Activated CD4-positive, alpha-beta memory T cell treated with anti-CD3 and anti-CD28 coated beads for 36 hours (primary cell): Measurements from ENCODE around the gene THADA. TPM values are rescaled to one million over a fixed set of nuclear protein-coding genes. Genes with fewer than 3 reads are reported as not detected.

Source experiments
- CTCF ChIA-PET: fragments of 350-600 bp; sonication (Branson Sonifier 250); formaldehyde crosslinking; loops from one replicate; lab custom pipeline; 2021; ENCODE audit warnings: antibody characterized with exemption, inconsistent platforms; lab: Charles Lee
- POLR2A ChIA-PET: fragments of 350-600 bp; sonication (Branson Sonifier 250); formaldehyde crosslinking; loops from one replicate; lab custom pipeline; 2021; ENCODE audit warnings: antibody characterized with exemption; lab: Charles Lee
- DNase-seq: peaks from one replicate; pipeline ENCODE4 v3.0.0-alpha.2; 2020
- H3K27ac Mint-ChIP-seq: one replicate; pipeline ENCODE4 v1.8.0; 2021; ENCODE audit warnings: mixed read lengths
- H3K27me3 Mint-ChIP-seq: one replicate; pipeline ENCODE4 v1.8.0; 2021; ENCODE audit warnings: mixed read lengths
- H3K36me3 Mint-ChIP-seq: one replicate; pipeline ENCODE4 v1.8.0; 2021; ENCODE audit warnings: mixed read lengths
- H3K4me1 Mint-ChIP-seq: one replicate; pipeline ENCODE4 v1.8.0; 2021; ENCODE audit warnings: low read depth, mixed read lengths
- H3K4me3 Mint-ChIP-seq: one replicate; pipeline ENCODE4 v1.8.0; 2021; ENCODE audit warnings: mild to moderate bottlenecking, mixed read lengths
- H3K9me3 Mint-ChIP-seq: one replicate; pipeline ENCODE4 v1.8.0; 2021; ENCODE audit warnings: mixed read lengths
- intact Hi-C: fragments of 100-400 bp; cut with micrococcal nuclease; formaldehyde crosslinking; loops from one replicate; pipeline ENCODE4 v1.15.1; 2023
- total RNA-seq, 2 experiments: library from RNA; stranded (reverse); gene quantifications; one replicate each; pipeline ENCODE4 v1.2.3, GENCODE V29; 2021

THADA gene
- total RNA-seq, 2 experiments from 2014 or later, result 39.0 to 46.6 TPM

DNA sequence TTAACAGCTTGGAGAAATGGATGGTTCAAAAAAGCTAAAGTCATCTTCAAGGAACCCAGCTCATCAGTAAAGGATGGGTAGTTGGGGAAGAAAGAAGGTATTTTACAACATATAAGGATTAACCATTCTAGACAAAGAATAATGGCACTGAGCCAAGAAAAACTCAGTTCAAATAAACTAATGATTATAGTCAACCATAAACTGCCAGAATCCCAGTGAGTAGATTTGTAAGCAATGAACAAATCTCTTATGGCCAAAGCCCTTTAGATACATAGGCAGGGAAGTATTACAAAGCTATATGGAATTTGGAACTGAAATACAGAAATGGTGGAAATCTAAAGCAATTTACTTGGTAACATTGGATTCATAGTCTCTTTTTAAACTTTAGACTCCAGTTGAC is 277.0 kb downstream of the THADA start:
- ChIA-PET CTCF (interaction anchor here (0.6 to 1.1 kb wide), 3 partner anchors 133 to 286 kb away, joined by 3 to 4 read pairs (median 4); no protein-coding TSS in a partner anchor), POLR2A (interaction anchor here (0.8 kb wide), 1 partner anchor 25 kb away, joined by 3 read pairs; no protein-coding TSS in a partner anchor)
- intact Hi-C loops, result no loop called here
- no peak overlapping the region for H3K27ac Mint-ChIP-seq
- no peaks in the 10 kb centered on the region for H3K27me3 Mint-ChIP-seq
- no peak for DNase-seq
- peaks cover 16% of the 10 kb centered on the region for H3K36me3 Mint-ChIP-seq
- H3K9me3 Mint-ChIP-seq, result no peaks in the 10 kb centered on the region
- no peak overlapping the region for H3K4me3 Mint-ChIP-seq
- H3K4me1 Mint-ChIP-seq, result peaks cover 14% of the 10 kb centered on the region

DNA sequence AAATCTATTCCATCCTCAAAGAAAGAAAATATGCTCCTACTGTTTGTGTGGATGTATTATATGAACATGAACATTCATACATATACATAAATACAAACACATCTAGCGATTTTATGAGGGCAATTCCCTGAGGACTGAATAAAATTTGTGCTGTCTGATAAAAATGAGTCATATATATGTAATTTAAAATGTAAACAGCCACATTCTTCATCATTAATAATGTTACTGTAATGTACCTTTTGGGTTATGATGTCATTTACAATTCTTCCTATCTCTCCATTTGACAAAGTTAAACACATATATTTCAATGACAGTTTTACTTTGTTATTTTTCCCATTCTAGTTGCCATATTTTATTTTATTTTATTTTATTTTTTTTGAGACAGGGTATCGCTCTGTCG is 278.2 kb downstream of the THADA start:
- DNase-seq, result no peak
- peaks cover 14% of the 10 kb centered on the region for H3K4me1 Mint-ChIP-seq
- no peak overlapping the region for H3K27ac Mint-ChIP-seq
- no peak overlapping the region for H3K4me3 Mint-ChIP-seq
- no peaks in the 10 kb centered on the region for H3K27me3 Mint-ChIP-seq
- intact Hi-C loops, result no loop called here
- peaks cover 14% of the 10 kb centered on the region for H3K36me3 Mint-ChIP-seq
- ChIA-PET POLR2A (no interaction called here), CTCF (no interaction called here)
- H3K9me3 Mint-ChIP-seq, result no peaks in the 10 kb centered on the region

DNA sequence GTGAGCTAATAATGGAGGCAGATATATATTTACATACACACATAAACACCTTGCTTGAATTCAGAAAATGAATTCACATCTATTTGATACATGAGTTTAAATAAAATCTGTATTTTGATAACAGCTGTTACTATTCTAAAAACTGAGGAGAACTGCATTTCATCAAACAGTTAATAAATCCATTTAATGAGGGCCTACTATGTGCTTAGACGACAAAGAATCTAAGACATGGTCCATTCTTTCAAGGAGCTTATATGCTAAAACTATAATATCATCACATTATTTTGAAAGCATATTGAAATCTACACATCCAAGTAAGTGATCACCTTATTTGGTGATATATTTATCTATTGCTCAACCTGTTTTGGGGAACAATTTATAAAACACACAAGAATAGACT is 278.6 kb downstream of the THADA start:
- H3K4me3 Mint-ChIP-seq, result no peak overlapping the region
- no peak overlapping the region for H3K27ac Mint-ChIP-seq
- CTCF ChIA-PET, result no interaction called here
- POLR2A ChIA-PET, result no interaction called here
- no peaks in the 10 kb centered on the region for H3K27me3 Mint-ChIP-seq
- H3K4me1 Mint-ChIP-seq, result peaks cover 14% of the 10 kb centered on the region
- intact Hi-C loops, result no loop called here
- peaks cover 14% of the 10 kb centered on the region for H3K36me3 Mint-ChIP-seq
- H3K9me3 Mint-ChIP-seq, result no peaks in the 10 kb centered on the region
- DNase-seq, result no peak

DNA sequence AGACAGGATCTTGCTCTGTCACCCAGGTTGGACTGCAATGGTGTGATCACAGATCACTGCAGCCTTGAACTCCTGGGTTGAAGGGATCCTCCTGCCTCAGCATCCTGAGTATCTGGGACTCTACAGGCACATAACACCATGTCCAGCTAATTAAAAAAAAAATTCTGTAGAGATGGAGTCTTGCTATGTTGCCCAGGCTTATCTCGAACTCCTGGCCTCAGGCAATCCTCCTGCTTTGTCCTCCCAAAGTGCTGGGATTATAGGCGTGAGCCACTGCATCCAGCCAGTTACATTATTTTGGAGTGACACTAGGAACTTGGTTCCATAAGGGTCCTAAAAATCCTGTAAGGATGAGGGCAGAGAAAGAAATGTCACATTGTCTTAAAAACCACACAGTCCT is 280.4 kb downstream of the THADA start:
- DNase-seq, result no peak
- H3K4me1 Mint-ChIP-seq, result peaks cover 14% of the 10 kb centered on the region
- ChIA-PET CTCF (no interaction called here), POLR2A (no interaction called here)
- H3K9me3 Mint-ChIP-seq, result no peaks in the 10 kb centered on the region
- intact Hi-C loops, result no loop called here
- H3K27me3 Mint-ChIP-seq, result no peaks in the 10 kb centered on the region
- no peak overlapping the region for H3K27ac Mint-ChIP-seq
- no peak overlapping the region for H3K4me3 Mint-ChIP-seq
- H3K36me3 Mint-ChIP-seq, result peaks cover 19% of the 10 kb centered on the region

DNA sequence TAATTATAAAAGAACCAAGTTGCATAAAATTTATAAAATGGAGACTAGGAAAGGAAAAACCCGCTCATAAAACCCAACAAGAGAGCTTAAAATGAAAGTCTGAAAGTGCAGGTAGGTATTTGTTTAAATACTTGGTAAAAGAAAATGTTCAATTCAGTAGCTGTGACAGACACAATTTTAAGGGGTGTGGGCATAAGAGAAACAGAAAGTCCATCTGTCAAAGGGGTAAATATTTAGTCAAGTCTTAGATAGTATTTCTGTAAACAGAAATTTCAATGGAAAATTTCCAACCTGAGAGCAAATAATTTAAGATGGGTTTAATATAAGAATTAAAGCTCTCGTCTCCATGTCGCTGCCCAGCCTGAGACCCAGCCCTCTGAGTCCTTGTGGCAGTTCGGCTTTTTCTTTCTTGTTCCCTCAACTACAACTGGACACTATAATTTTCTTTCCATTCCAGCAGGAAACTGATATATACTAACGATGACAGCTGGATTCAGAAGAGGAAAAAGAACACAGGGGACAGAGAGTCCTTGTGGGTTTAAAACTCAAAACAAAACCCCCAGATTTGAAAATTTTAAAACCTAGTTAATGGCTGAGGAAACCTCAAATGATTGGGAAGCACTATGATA is 281.4 kb downstream of the THADA start:
- no peak overlapping the region for H3K4me3 Mint-ChIP-seq
- peaks cover 14% of the 10 kb centered on the region for H3K4me1 Mint-ChIP-seq

DNA sequence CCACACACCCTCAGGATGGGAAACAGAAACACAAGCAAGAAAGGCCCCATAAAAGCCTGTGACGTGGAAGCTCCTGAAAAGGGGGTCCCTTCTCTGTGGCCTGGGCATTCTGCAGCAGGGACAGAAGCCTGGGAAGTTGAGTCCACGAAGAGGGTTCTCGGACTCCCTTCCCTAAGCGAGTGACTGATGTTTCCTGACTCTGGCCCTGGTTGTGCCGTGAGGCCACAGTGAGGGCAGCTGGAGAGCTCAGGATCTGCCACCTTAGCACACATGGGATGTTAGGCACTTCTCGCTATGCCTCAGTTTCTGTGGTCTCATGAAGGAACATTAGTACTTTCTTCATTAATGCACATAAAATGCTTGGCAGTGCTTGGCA is 282.2 kb downstream of the THADA start:
- no peak for DNase-seq
- ChIA-PET POLR2A (no interaction called here), CTCF (interaction anchor here (1.4 kb wide), 1 partner anchor 171 kb away, joined by 4 read pairs; no protein-coding TSS in a partner anchor)
- H3K4me3 Mint-ChIP-seq, result no peak overlapping the region
- H3K9me3 Mint-ChIP-seq, result no peaks in the 10 kb centered on the region
- no peak overlapping the region for H3K27ac Mint-ChIP-seq
- H3K36me3 Mint-ChIP-seq, result peaks cover 14% of the 10 kb centered on the region
- H3K4me1 Mint-ChIP-seq, result peaks cover 14% of the 10 kb centered on the region
- no peaks in the 10 kb centered on the region for H3K27me3 Mint-ChIP-seq
- intact Hi-C loops, result no loop called here

More for the DNA sequence above, 281.4 kb downstream of the THADA start:
- Mint-ChIP-seq H3K9me3 (no peaks in the 10 kb centered on the region), H3K27ac (no peak overlapping the region), H3K36me3 (peaks cover 14% of the 10 kb centered on the region), H3K27me3 (no peaks in the 10 kb centered on the region)
- intact Hi-C loops, result no loop called here
- ChIA-PET CTCF (interaction anchor here (1.4 kb wide), 1 partner anchor 170 kb away, joined by 4 read pairs; no protein-coding TSS in a partner anchor), POLR2A (no interaction called here)
- no peak for DNase-seq

DNA sequence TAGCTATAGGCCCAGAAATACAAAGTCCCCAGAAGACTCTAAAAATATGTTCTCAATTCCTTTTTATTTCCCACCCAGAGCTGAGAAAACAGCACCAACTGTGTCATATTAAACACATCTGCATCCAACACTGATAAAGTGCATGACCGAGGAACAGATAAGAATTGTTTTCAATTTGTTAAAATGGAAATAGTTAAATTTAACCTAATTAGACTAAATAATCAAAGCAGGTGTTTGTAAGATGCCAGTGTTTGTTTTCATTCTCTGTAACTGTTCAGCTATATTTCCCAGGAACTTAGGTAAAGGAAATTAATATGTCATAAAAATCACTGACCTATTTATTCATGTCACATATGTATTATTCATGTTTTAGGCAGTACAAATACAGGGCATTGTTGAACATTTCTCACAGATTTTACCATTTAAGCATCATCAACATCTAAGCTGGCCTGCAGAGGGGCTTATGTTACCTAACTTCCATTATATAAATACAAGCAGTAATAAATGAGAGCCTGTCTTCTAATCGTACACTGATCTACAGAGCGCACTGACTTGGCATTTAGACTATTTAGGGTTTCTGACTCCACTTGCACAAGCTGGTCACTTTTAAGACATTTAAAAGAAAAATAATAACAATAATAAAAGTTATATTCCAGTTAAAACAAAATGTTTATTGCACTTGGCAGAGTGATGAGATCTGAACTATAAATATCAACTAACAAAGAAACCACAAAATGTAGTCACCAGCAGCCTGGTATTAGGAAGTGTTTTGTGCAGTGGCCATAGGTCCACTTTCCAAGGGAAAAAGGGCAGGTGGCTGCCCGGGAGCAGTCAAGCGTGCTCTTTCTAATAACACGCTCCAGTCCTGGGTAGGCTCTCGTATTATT is 282.8 kb downstream of the THADA start:
- Mint-ChIP-seq H3K36me3 (peaks cover 14% of the 10 kb centered on the region), H3K4me3 (no peak overlapping the region), H3K4me1 (peaks cover 14% of the 10 kb centered on the region), H3K27me3 (no peaks in the 10 kb centered on the region), H3K27ac (no peak overlapping the region), H3K9me3 (no peaks in the 10 kb centered on the region)
- ChIA-PET CTCF (interaction anchor here (0.6 kb wide), 1 partner anchor 118 kb away, joined by 3 read pairs; no protein-coding TSS in a partner anchor), POLR2A (no interaction called here)
- intact Hi-C loops, result no loop called here
- DNase-seq, result no peak

DNA sequence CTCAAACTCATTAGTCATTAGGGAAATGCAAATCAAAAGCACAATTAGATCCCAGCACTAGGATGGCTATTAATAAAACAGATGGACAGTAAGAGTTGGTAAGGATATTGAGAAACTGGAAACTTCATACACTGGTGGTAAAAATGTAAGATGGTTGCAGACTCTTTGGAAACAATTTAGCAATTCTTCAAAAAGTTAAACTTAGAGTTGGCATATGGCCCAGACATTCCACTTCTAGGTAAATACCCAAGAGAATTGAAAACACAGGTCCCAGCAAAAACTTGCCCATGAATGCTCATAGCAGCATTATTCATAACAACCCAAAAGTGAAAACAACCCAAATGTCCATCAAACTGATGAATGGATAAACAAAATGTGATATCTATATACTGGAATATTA is 284.6 kb downstream of the THADA start:
- no peak overlapping the region for H3K27ac Mint-ChIP-seq
- H3K4me1 Mint-ChIP-seq, result peaks cover 14% of the 10 kb centered on the region
- no peak overlapping the region for H3K4me3 Mint-ChIP-seq
- ChIA-PET CTCF (no interaction called here), POLR2A (no interaction called here)
- peaks cover 16% of the 10 kb centered on the region for H3K36me3 Mint-ChIP-seq
- no peaks in the 10 kb centered on the region for H3K9me3 Mint-ChIP-seq
- DNase-seq, result no peak
- intact Hi-C loops, result no loop called here
- H3K27me3 Mint-ChIP-seq, result no peaks in the 10 kb centered on the region

DNA sequence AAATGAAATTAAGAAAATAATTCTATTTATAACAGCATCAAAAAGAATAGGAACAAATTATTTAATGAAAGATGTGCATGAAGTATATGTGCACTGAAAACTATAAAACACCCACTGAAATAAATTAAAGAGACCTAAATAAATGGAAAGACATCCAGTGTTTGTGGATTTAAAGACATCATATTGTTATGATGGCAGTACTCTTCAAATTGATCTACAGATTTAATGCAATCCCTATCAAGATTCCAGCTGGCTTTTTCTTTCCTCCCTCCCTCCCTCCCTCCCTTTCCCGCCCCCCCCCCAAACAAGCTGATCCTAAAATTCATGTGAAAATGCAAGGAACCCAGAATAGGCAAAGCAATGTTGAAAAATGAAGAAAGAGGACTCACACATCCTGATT is 285.9 kb downstream of the THADA start:
- intact Hi-C loops, result no loop called here
- DNase-seq, result no peak
- peaks cover 11% of the 10 kb centered on the region for H3K36me3 Mint-ChIP-seq
- peaks cover 9% of the 10 kb centered on the region for H3K4me1 Mint-ChIP-seq
- H3K4me3 Mint-ChIP-seq, result no peak overlapping the region
- no peaks in the 10 kb centered on the region for H3K9me3 Mint-ChIP-seq
- ChIA-PET CTCF (interaction anchor here (1.2 kb wide), 1 partner anchor 213 kb away, joined by 3 read pairs; no protein-coding TSS in a partner anchor), POLR2A (no interaction called here)
- no peaks in the 10 kb centered on the region for H3K27me3 Mint-ChIP-seq
- no peak overlapping the region for H3K27ac Mint-ChIP-seq

DNA sequence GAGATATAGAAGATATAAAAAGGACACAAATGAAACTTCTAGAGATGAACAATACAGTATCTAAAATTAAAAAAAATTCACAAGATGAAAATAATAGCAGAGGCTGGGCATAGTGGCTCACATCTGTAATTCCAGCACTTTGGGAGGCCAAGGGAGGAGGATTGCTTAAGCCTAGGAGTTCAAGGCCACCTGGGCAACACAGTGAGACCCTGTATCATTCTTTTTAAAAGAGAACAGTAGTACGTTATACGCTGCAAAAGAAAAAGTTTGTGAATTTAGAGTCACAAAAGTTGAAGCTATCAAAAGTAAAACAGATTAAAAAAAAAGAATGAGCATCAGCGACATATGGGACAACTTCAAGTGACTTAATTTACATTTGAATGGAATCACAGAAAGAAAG is 287.9 kb downstream of the THADA start:
- Mint-ChIP-seq H3K4me3 (no peak overlapping the region), H3K9me3 (no peaks in the 10 kb centered on the region), H3K27me3 (no peaks in the 10 kb centered on the region), H3K27ac (no peak overlapping the region), H3K36me3 (peaks cover 15% of the 10 kb centered on the region), H3K4me1 (peaks cover 5% of the 10 kb centered on the region)
- intact Hi-C loops, result no loop called here
- no peak for DNase-seq
- ChIA-PET POLR2A (no interaction called here), CTCF (no interaction called here)

DNA sequence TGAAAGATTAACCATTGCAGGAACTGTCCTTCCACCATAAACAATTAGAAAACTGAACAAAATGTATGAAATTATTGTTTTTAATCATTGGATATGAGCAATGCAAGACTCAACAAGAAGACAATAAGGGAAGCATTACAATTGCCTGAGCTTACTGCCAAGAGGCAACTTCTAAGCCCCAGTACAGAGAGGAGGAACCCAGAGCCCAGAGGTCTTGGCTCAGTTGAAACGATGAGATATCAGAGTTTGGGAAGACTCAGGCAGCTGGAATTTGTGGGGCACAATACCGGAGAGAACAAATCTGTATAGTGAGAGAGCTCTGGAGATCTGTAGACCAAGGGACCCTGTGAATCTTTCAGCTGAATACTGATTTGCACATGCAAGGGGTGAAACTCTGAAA is 288.8 kb downstream of the THADA start:
- no peaks in the 10 kb centered on the region for H3K27me3 Mint-ChIP-seq
- intact Hi-C loops, result no loop called here

DNA sequence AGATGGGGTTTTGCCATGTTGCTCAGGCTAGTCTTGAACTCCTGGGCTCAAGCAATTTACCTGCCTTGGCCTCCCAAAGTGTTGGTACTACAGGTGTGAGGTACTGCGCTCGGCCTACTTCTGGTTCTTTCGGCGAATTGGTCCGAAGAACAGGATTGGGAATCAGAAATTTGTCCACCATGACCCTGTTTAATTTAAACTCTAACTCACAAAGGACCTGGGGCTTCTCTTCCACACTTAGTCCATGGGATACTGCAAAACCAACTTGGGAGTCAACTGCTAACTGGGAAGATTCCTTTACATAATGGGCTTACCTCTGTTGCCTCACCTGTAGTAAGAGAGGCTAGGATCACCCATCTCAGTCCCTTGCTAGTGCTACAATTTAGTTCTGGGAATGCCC is 289.6 kb downstream of the THADA start:
- Mint-ChIP-seq H3K27me3 (no peaks in the 10 kb centered on the region), H3K4me3 (no peak overlapping the region), H3K27ac (no peak overlapping the region), H3K9me3 (no peaks in the 10 kb centered on the region), H3K36me3 (peaks cover 12% of the 10 kb centered on the region), H3K4me1 (peaks cover 5% of the 10 kb centered on the region)
- intact Hi-C loops, result no loop called here
- ChIA-PET POLR2A (no interaction called here), CTCF (no interaction called here)
- DNase-seq, result no peak

More for the DNA sequence above, 288.8 kb downstream of the THADA start:
- Mint-ChIP-seq H3K36me3 (peaks cover 16% of the 10 kb centered on the region), H3K9me3 (no peaks in the 10 kb centered on the region), H3K4me3 (no peak overlapping the region), H3K27ac (no peak overlapping the region), H3K4me1 (peaks cover 5% of the 10 kb centered on the region)
- no peak for DNase-seq
- ChIA-PET POLR2A (no interaction called here), CTCF (no interaction called here)
